Stomach (tissue), 19 donors: ENCODE data around the gene DCDC2. TPM values are rescaled to one million over a fixed set of nuclear protein-coding genes. Genes with fewer than 3 reads are reported as not detected.

ENCODE experiments used
- DNase-seq, 2 donors: peaks; one replicate each; pipeline versions ENCODE4 v3.0.0 to v3.0.0-alpha.2; 2013 to 2019
- H3K27ac ChIP-seq, 5 donors: fragments of 200-600 bp in 4 of 5; sonication (generic) in 4 of 5; one replicate each; pipeline ENCODE4 v1.5.1; 2013 to 2019; ENCODE audit warnings: mild to moderate bottlenecking in 1 of 5, moderate library complexity in 1 of 5
- H3K27me3 ChIP-seq, 3 donors: fragments of 200-600 bp; sonication (generic); one replicate each; pipeline ENCODE4 v1.5.1; 2017 to 2019; ENCODE audit warnings: mixed run types in 1 of 3
- H3K36me3 ChIP-seq, 4 donors: fragments of 200-600 bp; sonication (generic); 1 replicate in 3 of 4; 2 replicates in 1 of 4; pipeline ENCODE4 v1.5.1; 2016 to 2019
- H3K4me1 ChIP-seq, 4 donors: fragments of 200-600 bp; sonication (generic); one replicate each; pipeline ENCODE4 v1.5.1; 2016 to 2019
- H3K4me3 ChIP-seq, 4 donors: fragments of 200-600 bp; sonication (generic) in 3 of 4; one replicate each; pipeline ENCODE4 v1.5.1; 2016 to 2019; ENCODE audit warnings: mild to moderate bottlenecking in 1 of 4
- H3K9me3 ChIP-seq, 4 donors: fragments of 200-600 bp; sonication (generic); one replicate each; pipeline ENCODE4 v1.5.1; 2016 to 2019
- EP300 ChIP-seq: sonication (generic); formaldehyde crosslinking; IDR thresholded peaks from one replicate; pipeline ENCODE4 v1.6.1; 2017; ENCODE audit warnings: antibody characterized with exemption
- POLR2A ChIP-seq, 4 donors: fragments of 450-650 bp; IDR thresholded peaks; one replicate each; pipeline ENCODE4 v1.6.1; 2016; ENCODE audit warnings: antibody characterized with exemption in 4 of 4, control low read depth in 2 of 4, mild to moderate bottlenecking in 1 of 4, moderate library complexity in 1 of 4
- POLR2AphosphoS5 ChIP-seq, 3 donors: sonication (generic); formaldehyde crosslinking; IDR thresholded peaks; one replicate each; pipeline ENCODE4 v1.6.1; 2016; ENCODE audit warnings: antibody characterized with exemption in 3 of 3
- WGBS, 5 donors: extraction: QIAGEN DNeasy Blood & Tissue Kit in 3 of 5; methylation state at CpG; one replicate each; pipeline versions ENCODE4 v1.1.5 to v1.1.7; 2013 to 2018; 5-methylcytosine and 5-hydroxymethylcytosine counted together
- intact Hi-C: fragments of 100-400 bp; cut with DNase I; formaldehyde crosslinking; loops from one replicate; pipeline ENCODE4 v1.15.1; 2023; ENCODE audit warnings: low total_unique reads
- long read RNA-seq, 10 donors: transcript quantifications; one replicate each; lab custom pipeline, GENCODE V29; 2026
- polyA plus RNA-seq, 3 donors: library from polyadenylated mRNA; stranded (reverse); fragments of 200-250 nt; gene quantifications; one replicate each; pipeline ENCODE4 v1.2.3, GENCODE V29; 2013
- total RNA-seq, 5 donors: library from RNA; depleted of rRNA; stranded (reverse); fragments of >200 nt; gene quantifications; one replicate each; pipeline versions ENCODE4 v1.1.0 to v1.2.3, GENCODE V29; 2014 to 2016
- TF ChIP-seq, protein P1 (sequence below), 7 experiments: fragments of 450-650 bp in 4 of 7; fragments of 200-600 bp in 3 of 7; sonication (generic) in 3 of 7; IDR thresholded peaks; one replicate each; pipeline ENCODE4 v1.5.1; 2016 to 2019; ENCODE audit warnings: antibody characterized with exemption in 7 of 7, control low read depth in 2 of 7, mild to moderate bottlenecking in 1 of 7
- donor health status: healthy with polysubstance abuse.
- donor health status: Bipolar disorder and iron deficiency.
- donor health status: healthy.

DCDC2 gene
- total RNA-seq, result 1 to 10 TPM in 3 of 5 donors, under 1 TPM in 2; under 0.01 to 2.8 (median 2.2) TPM
- polyA plus RNA-seq, result 1 to 10 TPM in 1 of 3 donors, under 1 TPM in 2; 0.15 to 2.7 (median 0.48) TPM
- long read RNA-seq, donor 1, result 0 reads
- long read RNA-seq, donor 2, result 0 reads
- long read RNA-seq, donor 3, result 0 reads
- long read RNA-seq, donor 4, result 0 reads
- long read RNA-seq, donor 5, result 0 reads
- long read RNA-seq, donor 6, result 0 reads
- long read RNA-seq, donor 7, result 0 reads
- long read RNA-seq, donor 8, full-length matches to known transcripts, result 1 of 1 reads
- long read RNA-seq, donor 8, partial matches to known transcripts, result 0 of 1 reads
- long read RNA-seq, donor 8, other reads (novel, unspliced or antisense), result 0 of 1 reads
- long read RNA-seq, donor 9, result 0 reads
- long read RNA-seq, donor 10, partial matches to known transcripts, result 0 of 1 reads
- long read RNA-seq, donor 10, other reads (novel, unspliced or antisense), result 0 of 1 reads

DNA sequence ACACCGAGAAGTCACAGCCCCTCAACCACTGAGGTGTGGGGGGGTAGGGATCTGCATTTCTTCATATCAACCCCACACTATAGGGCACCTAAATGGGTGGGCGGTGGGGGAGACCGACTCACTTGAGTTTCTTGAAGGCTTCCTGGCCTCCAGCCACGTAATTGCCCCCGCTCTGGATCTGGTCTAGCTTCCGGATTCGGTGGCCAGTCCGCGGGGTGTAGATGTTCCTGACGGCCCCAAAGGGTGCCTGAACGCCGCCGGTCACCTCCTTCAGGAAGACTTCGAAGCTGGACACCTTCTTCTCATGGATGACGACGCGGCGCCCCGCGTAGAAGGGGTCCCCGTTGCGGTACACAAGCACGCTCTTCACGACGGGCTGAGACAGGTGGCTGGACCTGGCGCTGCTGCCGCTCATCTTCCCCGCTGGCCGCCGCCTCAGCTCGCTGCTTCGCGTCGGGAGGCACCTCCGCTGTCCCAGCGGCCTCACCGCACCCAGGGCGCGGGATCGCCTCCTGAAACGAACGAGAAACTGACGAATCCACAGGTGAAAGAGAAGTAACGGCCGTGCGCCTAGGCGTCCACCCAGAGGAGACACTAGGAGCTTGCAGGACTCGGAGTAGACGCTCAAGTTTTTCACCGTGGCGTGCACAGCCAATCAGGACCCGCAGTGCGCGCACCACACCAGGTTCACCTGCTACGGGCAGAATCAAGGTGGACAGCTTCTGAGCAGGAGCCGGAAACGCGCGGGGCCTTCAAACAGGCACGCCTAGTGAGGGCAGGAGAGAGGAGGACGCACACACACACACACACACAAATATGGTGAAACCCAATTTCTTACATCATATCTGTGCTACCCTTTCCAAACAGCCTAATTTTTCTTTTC, at the start of gene DCDC2:
Gene DCDC2, minus strand, starts transcription at position 724 of the 883 bp plus-strand sequence. Its CDS starts 309 bp downstream, at position 415.
- Histone ChIP-seq H3K27ac (peak within 1 kb of the TSS; percentile 25 to 66 (median 48)), H3K4me1 (peaks cover 13 to 33% (median 25%) of the 10 kb centered on the region in 4 donors), H3K36me3 (no peaks in the 10 kb centered on the region), H3K4me3 (peak within 1 kb of the TSS; percentile 49 to 57 (median 55)), H3K27me3 (peaks cover 0 to 16% (median 3%) of the 10 kb centered on the region in 3 donors), H3K9me3 (no peaks in the 10 kb centered on the region)
- intact Hi-C loops, result no loop called here
- peak; percentile 82 to 94 for DNase-seq
- TF ChIP-seq POLR2AphosphoS5 (IDR thresholded peaks at IDR 0.05) (peak in 2 of 3 donors; percentile 52 to 55), EP300 (no peak)
- 3 to 5% (median 4%) methylated on average over 35 to 61 of the region's 61 CpGs for WGBS, 5 donors

DNA sequence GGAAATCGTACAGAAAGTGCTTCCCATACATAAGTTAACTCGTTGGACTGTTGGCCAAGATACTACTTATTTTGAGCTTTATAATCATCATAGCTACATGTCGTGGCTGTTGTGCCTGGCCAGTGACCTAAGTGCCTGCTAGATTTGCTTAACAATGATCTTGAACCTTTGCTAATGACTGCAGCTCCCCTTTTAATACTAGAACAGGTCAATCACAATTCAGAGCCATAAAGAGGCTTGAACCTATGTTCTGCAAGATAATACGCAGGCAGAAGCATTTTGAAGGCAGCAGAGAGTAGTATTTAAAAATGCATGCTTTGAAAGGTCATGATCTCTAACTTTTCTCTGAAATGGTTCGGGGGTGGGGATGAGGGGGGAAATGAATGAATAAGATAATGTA, 47.4 kb upstream of the DCDC2 start:
- H3K36me3 ChIP-seq, result peaks cover 7 to 50% (median 49%) of the 10 kb centered on the region in 4 donors
- intact Hi-C loops, result no loop called here
- no peak for DNase-seq
- no peak overlapping the region for H3K4me3 ChIP-seq
- no peaks in the 10 kb centered on the region for H3K27me3 ChIP-seq
- H3K4me1 ChIP-seq, result peaks cover 0 to 42% (median 27%) of the 10 kb centered on the region in 4 donors
- TF ChIP-seq POLR2AphosphoS5 (IDR thresholded peaks at IDR 0.05) (no peak), EP300 (no peak), POLR2A (IDR thresholded peaks at IDR 0.05) (no peak)
- TF ChIP-seq, protein P1, sequence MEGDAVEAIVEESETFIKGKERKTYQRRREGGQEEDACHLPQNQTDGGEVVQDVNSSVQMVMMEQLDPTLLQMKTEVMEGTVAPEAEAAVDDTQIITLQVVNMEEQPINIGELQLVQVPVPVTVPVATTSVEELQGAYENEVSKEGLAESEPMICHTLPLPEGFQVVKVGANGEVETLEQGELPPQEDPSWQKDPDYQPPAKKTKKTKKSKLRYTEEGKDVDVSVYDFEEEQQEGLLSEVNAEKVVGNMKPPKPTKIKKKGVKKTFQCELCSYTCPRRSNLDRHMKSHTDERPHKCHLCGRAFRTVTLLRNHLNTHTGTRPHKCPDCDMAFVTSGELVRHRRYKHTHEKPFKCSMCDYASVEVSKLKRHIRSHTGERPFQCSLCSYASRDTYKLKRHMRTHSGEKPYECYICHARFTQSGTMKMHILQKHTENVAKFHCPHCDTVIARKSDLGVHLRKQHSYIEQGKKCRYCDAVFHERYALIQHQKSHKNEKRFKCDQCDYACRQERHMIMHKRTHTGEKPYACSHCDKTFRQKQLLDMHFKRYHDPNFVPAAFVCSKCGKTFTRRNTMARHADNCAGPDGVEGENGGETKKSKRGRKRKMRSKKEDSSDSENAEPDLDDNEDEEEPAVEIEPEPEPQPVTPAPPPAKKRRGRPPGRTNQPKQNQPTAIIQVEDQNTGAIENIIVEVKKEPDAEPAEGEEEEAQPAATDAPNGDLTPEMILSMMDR (IDR thresholded peaks at IDR 0.05), result no peak
- H3K27ac ChIP-seq, result no peak overlapping the region
- WGBS, 5 donors, result 76 to 90% (median 82%) methylated on average over 5 of the region's 5 CpGs
- no peaks in the 10 kb centered on the region for H3K9me3 ChIP-seq

DNA sequence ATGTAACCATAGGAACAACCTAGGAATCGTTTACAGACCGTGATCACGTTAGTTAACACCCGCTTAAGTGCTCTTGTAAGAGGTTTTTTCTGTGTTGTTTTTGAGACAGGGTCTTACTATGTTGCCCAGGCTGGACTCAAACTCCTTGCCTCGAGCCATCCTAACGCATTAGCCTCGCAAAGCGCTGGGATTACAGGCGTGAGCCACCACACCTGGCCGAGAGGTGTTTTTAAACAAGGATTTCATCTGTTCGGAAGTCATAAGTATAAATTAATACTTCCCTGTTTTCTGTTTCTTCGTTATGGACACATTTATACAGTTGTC, 45.6 kb upstream of the DCDC2 start:
- H3K4me1 ChIP-seq, result peaks cover 0 to 38% (median 27%) of the 10 kb centered on the region in 4 donors
- no peak for DNase-seq
- peaks cover 0 to 12% (median 3%) of the 10 kb centered on the region in 3 donors for H3K27me3 ChIP-seq
- H3K27ac ChIP-seq, result peak overlapping the region; percentile 78 to 91 (median 86)
- WGBS, 5 donors, result 3 to 7% (median 4%) methylated on average over 12 of the region's 12 CpGs
- peaks cover 7 to 32% (median 31%) of the 10 kb centered on the region in 4 donors for H3K36me3 ChIP-seq
- intact Hi-C loops, result no loop called here
- TF ChIP-seq POLR2A (IDR thresholded peaks at IDR 0.05), result no peak
- TF ChIP-seq, protein P1 (IDR thresholded peaks at IDR 0.05), result no peak
- no peak for TF ChIP-seq EP300
- TF ChIP-seq POLR2AphosphoS5 (IDR thresholded peaks at IDR 0.05), result no peak
- H3K4me3 ChIP-seq, result peak overlapping the region; percentile 87 to 99 (median 98)
- H3K9me3 ChIP-seq, result no peaks in the 10 kb centered on the region

DNA sequence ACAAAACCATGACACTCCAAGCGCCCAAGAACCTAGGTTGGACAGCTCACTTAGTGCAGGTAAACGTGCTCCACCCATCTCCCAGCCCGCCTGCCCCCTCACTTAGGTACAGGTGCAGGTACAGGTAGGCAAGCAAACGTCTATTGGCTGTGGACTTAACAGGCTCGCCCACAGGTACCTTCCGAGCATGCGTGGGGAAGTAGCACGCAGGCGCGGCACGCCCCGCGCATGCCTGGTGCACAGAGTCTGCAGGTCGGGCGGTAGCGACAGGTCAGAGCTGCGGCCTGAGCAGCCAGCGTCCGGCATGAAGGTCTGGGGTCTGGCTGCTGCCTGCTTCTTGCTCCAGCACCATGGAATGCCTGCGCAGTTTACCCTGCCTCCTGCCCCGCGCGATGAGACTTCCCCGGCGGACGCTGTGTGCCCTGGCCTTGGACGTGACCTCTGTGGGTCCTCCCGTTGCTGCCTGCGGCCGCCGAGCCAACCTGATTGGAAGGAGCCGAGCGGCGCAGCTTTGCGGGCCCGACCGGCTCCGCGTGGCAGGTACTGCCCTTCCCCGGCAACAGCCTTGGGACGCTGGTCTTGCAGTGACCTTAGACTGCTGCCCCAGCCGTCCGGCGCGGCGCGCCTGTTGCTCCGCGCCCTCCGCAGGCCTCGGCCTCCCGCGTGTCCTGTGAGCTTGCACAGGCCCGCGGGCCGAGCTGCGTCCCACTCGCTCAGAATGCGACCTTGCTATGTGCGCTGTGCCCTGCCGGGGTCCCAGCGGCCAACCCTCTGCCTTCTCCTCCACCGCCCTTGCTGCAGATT, 45.0 kb upstream of the DCDC2 start, which contains the start of gene MRS2:
Gene MRS2, plus strand, starts transcription at position 240 of the 804 bp plus-strand sequence. Its CDS starts 111 bp downstream, at position 351.
- intact Hi-C loops, result no loop called here
- WGBS, 5 donors, result 0% methylated on average over 20 to 63 of the region's 63 CpGs
- TF ChIP-seq POLR2AphosphoS5 (IDR thresholded peaks at IDR 0.05), result peak; percentile 59 to 95 (median 89)
- TF ChIP-seq, protein P1 (IDR thresholded peaks at IDR 0.05), result no peak
- no peak for TF ChIP-seq EP300
- TF ChIP-seq POLR2A (IDR thresholded peaks at IDR 0.05), result peak in 2 of 4 donors; percentile 37 to 49
- peaks cover 0 to 36% (median 27%) of the 10 kb centered on the region in 4 donors for H3K4me1 ChIP-seq
- H3K27me3 ChIP-seq, result peaks cover 0 to 15% (median 3%) of the 10 kb centered on the region in 3 donors
- peak; percentile 94 to 96 for DNase-seq
- H3K4me3 ChIP-seq, result peak within 1 kb of the TSS; percentile 87 to 99 (median 98)
- no peaks in the 10 kb centered on the region for H3K9me3 ChIP-seq
- peaks cover 7 to 27% (median 26%) of the 10 kb centered on the region in 4 donors for H3K36me3 ChIP-seq
- peak within 1 kb of the TSS; percentile 78 to 91 (median 86) for H3K27ac ChIP-seq
